LNCAP (cell line): Measurements from ENCODE around the gene GGA3.

Source experiments
- CTCF ChIP-seq: fragments of 450-650 bp; IDR thresholded peaks from 2 replicates; pipeline ENCODE4 v1.5.1; 2017; ENCODE audit warnings: mild to moderate bottlenecking

The GGA3 gene

DNA sequence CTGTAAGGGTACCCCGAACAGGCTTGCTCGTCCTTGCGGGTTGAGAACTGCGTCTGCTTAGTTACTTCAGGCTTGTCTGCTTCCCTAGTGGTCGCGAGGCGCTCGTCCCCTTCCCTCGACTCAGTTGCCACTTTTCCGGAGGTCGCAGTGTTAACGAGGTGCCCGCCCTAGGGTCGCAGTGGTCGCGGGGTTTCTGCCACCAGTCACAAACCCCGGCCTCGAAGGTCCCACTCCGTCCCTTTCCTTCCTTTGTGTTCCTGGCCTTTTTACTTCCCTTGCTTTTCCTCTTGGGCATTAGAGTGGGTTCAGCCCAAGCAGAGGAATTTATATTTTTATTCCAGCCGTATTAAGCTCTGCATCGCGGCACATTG lies 55.6 kb downstream of the GGA3 start:
- TF ChIP-seq CTCF: no peak

GRCh38 chr17:75205037-75205792 lies 56.2 kb downstream of the GGA3 start, which contains the start of gene NUP85:
NUP85 (plus strand) TSS chr17:75205679; CDS start chr17:75205762, 83 bp downstream.
- no peak for TF ChIP-seq CTCF

GRCh38 chr17:75199886-75200618 lies 61.4 kb downstream of the GGA3 start:
- TF ChIP-seq CTCF: no peak

- TF ChIP-seq CTCF: no peak
Observed at GRCh38 chr17:75194879-75195278, 66.5 kb downstream of the GGA3 start.

DNA sequence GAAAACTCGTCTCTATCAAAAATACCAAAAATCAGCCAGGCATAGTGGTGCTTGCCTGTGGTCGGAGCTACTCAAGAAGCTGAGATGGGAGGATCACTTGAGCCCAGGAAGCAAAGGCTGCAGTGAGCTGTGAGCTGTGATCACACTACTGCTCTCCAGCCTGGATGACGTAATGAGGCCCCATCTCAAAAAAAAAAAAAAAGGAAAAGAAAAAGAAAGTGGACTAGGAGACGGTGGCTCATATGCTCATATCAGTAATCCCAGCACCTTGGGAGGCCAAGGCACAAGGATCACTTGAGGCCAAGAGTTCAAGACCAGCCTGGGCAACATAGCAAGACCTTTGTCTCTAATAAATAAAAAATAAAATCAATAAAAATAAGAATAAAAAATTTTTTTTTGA lies 69.8 kb downstream of the GGA3 start:
- no peak for TF ChIP-seq CTCF

DNA sequence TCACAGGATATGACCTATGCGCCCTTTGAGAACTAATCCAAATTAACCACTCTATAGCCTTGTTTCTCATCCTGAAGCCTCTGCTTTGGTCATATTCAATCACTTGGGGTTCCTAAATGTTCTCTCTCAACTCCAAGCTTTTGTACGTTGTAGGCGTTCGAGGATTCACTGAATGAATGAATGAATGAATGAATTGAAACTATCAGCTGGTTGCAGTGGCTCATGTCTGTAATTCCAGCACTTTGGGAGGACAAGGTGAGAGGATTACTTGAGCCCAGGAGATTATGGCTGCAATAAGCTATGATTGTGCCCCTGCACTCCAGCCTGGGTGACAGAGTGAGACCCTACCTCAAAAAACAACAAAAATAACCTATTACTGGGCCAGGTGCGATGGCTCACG lies 72.8 kb downstream of the GGA3 start:
- no peak for TF ChIP-seq CTCF
